K562 (cell line): ENCODE measurements around the gene FKBP8. TPM values are rescaled to one million over a fixed set of nuclear protein-coding genes. Genes with fewer than 3 reads are reported as not detected.

ENCODE experiments used
- BACH1 ChIP-seq: fragments of 200-800 bp; sonication (Bioruptor generic); IDR thresholded peaks from 2 replicates; pipeline ENCODE4 v1.6.1; 2016; ENCODE audit warnings: missing genetic modification characterization, missing compliant biosample characterization
- ETS1 ChIP-seq: conservative IDR thresholded peaks from 2 replicates; pipeline ENCODE4 v1.6.1; 2011; ENCODE audit warnings: low read depth, mild to moderate bottlenecking, low read length; ENCODE audit not compliant: control insufficient read depth
- FOXA1 ChIP-seq: fragments of 450-650 bp; IDR thresholded peaks from 2 replicates; pipeline ENCODE4 v1.6.1; 2016; ENCODE audit warnings: mild to moderate bottlenecking, borderline replicate concordance
- FOXA3 ChIP-seq, 2 experiments: fragments of 450-650 bp in 1 of 2; sonication (generic) in 1 of 2; formaldehyde crosslinking; IDR thresholded peaks in 1 of 2; conservative IDR thresholded peaks in 1 of 2; 2 replicates each; pipeline versions ENCODE4 v1.4.0 to v1.8.0; 2020 to 2022; ENCODE audit warnings: mild to moderate bottlenecking in 2 of 2, missing genetic modification reagents in 1 of 2
- MAFF ChIP-seq: IDR thresholded peaks from 2 replicates; pipeline ENCODE4 v1.6.1; 2012; ENCODE audit warnings: low read length, improper control_type of control experiment
- RBFOX2 ChIP-seq: fragments of 200-400 bp; formaldehyde crosslinking; IDR thresholded peaks from 2 replicates; pipeline ENCODE4 v1.6.1; 2017; ENCODE audit warnings: low read depth, mild to moderate bottlenecking, low read length, moderate library complexity
- SIRT6 ChIP-seq: IDR thresholded peaks from one replicate; pipeline ENCODE4 v1.6.1; 2012; ENCODE audit warnings: low read depth, mild to moderate bottlenecking, control low read depth, inconsistent platforms, low read length, moderate library complexity
- SNIP1 ChIP-seq: fragments of 450-650 bp; IDR thresholded peaks from 2 replicates; pipeline ENCODE4 v1.7.1; 2017; ENCODE audit warnings: low read depth, mild to moderate bottlenecking
- TAF1 ChIP-seq: IDR thresholded peaks from 2 replicates; pipeline ENCODE4 v1.6.1; 2011; ENCODE audit warnings: mild to moderate bottlenecking, low read length, moderate library complexity; ENCODE audit not compliant: insufficient read depth, control insufficient read depth, severe bottlenecking; ENCODE audit errors: extremely low read depth
- VEZF1 ChIP-seq: fragments of 200-800 bp; sonication (Bioruptor generic); IDR thresholded peaks from 2 replicates; pipeline ENCODE4 v1.6.1; 2017; ENCODE audit warnings: missing genetic modification characterization, missing compliant biosample characterization
- ZBTB7A ChIP-seq: IDR thresholded peaks from 2 replicates; pipeline ENCODE4 v1.6.1; 2011; ENCODE audit warnings: low read depth, mild to moderate bottlenecking, low read length, moderate library complexity, borderline replicate concordance; ENCODE audit not compliant: control insufficient read depth
- ZNF174 ChIP-seq: fragments of 250-450 bp; sonication (Bioruptor Pico); IDR thresholded peaks from 2 replicates; pipeline ENCODE4 v1.4.0; 2020; ENCODE audit warnings: mild to moderate bottlenecking
- polyA plus RNA-seq, 8 experiments: library from polyadenylated mRNA; depleted of rRNA in 4 of 8; stranded (reverse) in 5 of 8; unstranded in 3 of 8; fragments of >200 nt; fragmentation: Nextera tagmentation in 2 of 8; fragmentation: Illumina TruSeq in 1 of 8; extraction: Ambion mirVana in 2 of 8; extraction: Trizol in 1 of 8; gene quantifications; 2 replicates each; pipeline versions ENCODE4 v1.2.1 to v1.2.3, GENCODE V29; 2011 to 2014; ENCODE audit warnings: inconsistent platforms in 1 of 8, missing spikeins in 1 of 8
- total RNA-seq, 7 experiments: library from RNA; depleted of rRNA in 6 of 7; stranded (reverse); fragments of >200 nt in 6 of 7; fragmentation: Illumina TruSeq in 2 of 7; extraction: Trizol in 2 of 7; gene quantifications; 2 replicates each; pipeline versions ENCODE4 v1.2.1 to v1.2.3, GENCODE V29; 2011 to 2021; ENCODE audit warnings: low replicate concordance in 1 of 7
- TF ChIP-seq, protein P1 (sequence below), 2 experiments: fragments of 450-650 bp; conservative IDR thresholded peaks; 2 replicates each; pipeline ENCODE4 v1.6.1; 2017; ENCODE audit warnings: mild to moderate bottlenecking in 2 of 2, moderate library complexity in 2 of 2
- TF ChIP-seq, protein P2 (sequence below): sonication (generic); formaldehyde crosslinking; IDR thresholded peaks from 2 replicates; pipeline ENCODE4 v1.8.0; 2022; ENCODE audit warnings: mild to moderate bottlenecking, missing genetic modification reagents

Gene FKBP8
- total and polyA plus RNA-seq, 9 of the 15 experiments (the other 6 are each of a cell fraction or from before 2014, with no cell fraction given), result 0.46 to 236 (median 104) TPM

DNA sequence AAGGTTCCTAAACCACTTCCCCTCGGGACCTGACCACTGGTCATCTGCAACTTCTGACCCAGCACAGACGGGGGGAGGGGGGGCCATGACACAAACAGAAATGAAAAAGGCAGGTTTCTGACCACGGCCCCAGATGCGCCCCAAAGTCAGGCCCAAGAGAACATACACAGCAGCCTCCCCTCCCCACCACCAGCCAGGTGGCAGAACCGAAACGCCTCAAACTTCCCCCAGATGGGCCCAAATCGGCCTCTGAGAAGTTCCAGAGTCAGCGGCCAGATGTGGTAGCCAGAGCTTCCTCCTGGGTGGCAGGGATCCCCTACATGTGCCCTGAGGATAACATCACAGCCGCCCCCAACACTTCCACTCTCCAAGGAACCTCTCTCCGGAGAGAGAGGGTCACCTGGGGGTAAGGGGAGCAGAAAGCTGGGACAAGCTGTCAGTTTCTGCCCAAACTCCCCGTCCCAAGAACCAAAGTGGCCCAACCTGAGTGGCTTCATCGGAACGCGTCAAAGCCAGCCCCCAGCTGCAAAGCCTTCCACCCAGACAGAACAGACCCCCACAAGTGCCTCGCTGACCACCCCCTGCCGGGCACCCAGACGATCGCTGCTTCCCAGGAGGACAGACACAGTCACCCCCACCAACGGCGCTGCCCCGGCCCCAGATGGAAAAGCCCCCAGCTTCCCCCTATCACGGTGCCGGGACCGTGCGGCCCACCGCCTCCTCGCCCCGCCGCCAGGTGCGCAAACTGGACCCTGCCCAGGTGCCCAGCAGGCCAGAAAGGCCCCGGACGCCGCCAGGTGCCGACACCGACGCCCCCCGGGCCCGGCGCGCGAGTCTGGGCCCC is 22.3 kb downstream of the FKBP8 start (continued):
- TF ChIP-seq, protein P1, sequence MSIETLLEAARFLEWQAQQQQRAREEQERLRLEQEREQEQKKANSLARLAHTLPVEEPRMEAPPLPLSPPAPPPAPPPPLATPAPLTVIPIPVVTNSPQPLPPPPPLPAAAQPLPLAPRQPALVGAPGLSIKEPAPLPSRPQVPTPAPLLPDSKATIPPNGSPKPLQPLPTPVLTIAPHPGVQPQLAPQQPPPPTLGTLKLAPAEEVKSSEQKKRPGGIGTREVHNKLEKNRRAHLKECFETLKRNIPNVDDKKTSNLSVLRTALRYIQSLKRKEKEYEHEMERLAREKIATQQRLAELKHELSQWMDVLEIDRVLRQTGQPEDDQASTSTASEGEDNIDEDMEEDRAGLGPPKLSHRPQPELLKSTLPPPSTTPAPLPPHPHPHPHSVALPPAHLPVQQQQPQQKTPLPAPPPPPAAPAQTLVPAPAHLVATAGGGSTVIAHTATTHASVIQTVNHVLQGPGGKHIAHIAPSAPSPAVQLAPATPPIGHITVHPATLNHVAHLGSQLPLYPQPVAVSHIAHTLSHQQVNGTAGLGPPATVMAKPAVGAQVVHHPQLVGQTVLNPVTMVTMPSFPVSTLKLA (conservative IDR thresholded peaks at IDR 0.05), result peak in 1 of 2 experiments; percentile 52; a peak in 2 of 4 replicates
- TF ChIP-seq FOXA1, result no peak
- TF ChIP-seq ETS1, result peak; percentile 30; the same call in 1 of the 2 replicates
- no peak for TF ChIP-seq ZNF174 (CRISPR knock-in tag)
- no peak for TF ChIP-seq BACH1
- TF ChIP-seq SNIP1, result no peak
- peak; percentile 73 for TF ChIP-seq VEZF1 (CRISPR knock-in tag)
- peak; percentile 75; the same call in 1 of the 2 replicates for TF ChIP-seq RBFOX2
- TF ChIP-seq ZBTB7A, result peak; percentile 36; the same call in 1 of the 2 replicates
- TF ChIP-seq MAFF, result no peak
- no peak for TF ChIP-seq FOXA3 (CRISPR knock-in tag; conservative IDR thresholded peaks at IDR 0.05 in 1 of 2, IDR thresholded peaks at IDR 0.05 in 1 of 2)
- TF ChIP-seq, protein P2, sequence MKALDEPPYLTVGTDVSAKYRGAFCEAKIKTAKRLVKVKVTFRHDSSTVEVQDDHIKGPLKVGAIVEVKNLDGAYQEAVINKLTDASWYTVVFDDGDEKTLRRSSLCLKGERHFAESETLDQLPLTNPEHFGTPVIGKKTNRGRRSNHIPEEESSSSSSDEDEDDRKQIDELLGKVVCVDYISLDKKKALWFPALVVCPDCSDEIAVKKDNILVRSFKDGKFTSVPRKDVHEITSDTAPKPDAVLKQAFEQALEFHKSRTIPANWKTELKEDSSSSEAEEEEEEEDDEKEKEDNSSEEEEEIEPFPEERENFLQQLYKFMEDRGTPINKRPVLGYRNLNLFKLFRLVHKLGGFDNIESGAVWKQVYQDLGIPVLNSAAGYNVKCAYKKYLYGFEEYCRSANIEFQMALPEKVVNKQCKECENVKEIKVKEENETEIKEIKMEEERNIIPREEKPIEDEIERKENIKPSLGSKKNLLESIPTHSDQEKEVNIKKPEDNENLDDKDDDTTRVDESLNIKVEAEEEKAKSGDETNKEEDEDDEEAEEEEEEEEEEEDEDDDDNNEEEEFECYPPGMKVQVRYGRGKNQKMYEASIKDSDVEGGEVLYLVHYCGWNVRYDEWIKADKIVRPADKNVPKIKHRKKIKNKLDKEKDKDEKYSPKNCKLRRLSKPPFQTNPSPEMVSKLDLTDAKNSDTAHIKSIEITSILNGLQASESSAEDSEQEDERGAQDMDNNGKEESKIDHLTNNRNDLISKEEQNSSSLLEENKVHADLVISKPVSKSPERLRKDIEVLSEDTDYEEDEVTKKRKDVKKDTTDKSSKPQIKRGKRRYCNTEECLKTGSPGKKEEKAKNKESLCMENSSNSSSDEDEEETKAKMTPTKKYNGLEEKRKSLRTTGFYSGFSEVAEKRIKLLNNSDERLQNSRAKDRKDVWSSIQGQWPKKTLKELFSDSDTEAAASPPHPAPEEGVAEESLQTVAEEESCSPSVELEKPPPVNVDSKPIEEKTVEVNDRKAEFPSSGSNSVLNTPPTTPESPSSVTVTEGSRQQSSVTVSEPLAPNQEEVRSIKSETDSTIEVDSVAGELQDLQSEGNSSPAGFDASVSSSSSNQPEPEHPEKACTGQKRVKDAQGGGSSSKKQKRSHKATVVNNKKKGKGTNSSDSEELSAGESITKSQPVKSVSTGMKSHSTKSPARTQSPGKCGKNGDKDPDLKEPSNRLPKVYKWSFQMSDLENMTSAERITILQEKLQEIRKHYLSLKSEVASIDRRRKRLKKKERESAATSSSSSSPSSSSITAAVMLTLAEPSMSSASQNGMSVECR (CRISPR knock-in tag), result peak; percentile 47
- TF ChIP-seq SIRT6, result no peak
- peak; percentile 5 for TF ChIP-seq TAF1
